ENCODE results near the gene PXMP4.

PXMP4 gene, protein sequence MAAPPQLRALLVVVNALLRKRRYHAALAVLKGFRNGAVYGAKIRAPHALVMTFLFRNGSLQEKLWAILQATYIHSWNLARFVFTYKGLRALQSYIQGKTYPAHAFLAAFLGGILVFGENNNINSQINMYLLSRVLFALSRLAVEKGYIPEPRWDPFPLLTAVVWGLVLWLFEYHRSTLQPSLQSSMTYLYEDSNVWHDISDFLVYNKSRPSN

GRCh38 chr20:33719989-33720709, at the start of gene PXMP4:
Gene PXMP4, minus strand, starts transcription at chr20:33720310. Its CDS starts 103 bp downstream, at chr20:33720207.
- TF ChIP-seq ISL1 (CRISPR knock-in tag; IDR thresholded peaks at IDR 0.05): no peak
- TF ChIP-seq BACH2 (CRISPR knock-in tag; IDR thresholded peaks at IDR 0.05; ENCODE audit: borderline replicate concordance): no peak
- no peak for TF ChIP-seq ZNF8 (CRISPR knock-in tag; IDR thresholded peaks at IDR 0.05)
- ATAC-seq: peak; percentile 100

DNA sequence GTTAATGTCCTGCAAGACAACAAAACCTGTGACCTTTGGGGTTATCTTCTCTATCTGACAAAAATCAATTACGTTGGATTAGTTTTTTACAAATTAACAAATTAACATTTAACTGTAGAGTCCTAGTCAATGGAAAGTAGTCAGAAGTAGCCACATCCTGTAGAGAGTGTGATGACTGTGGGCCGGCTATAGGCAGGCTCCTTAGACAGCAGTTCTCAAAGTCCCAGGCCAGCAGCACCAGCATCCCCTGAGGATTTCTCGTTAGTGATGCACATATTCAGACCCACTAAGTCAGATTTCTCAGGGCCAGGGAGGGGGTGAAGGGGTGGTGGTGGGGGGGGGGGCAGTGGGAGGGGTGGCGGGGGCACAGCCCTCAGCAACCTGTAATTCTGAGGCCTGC, 48.9 kb upstream of the PXMP4 start:
- ATAC-seq: no peak
- TF ChIP-seq RARB (CRISPR knock-in tag; IDR thresholded peaks at IDR 0.05) (no peak), ZNF70 (CRISPR knock-in tag; IDR thresholded peaks at IDR 0.05) (no peak), ZC3H10 (CRISPR knock-in tag; IDR thresholded peaks at IDR 0.05) (no peak), ARNTL (CRISPR knock-in tag; IDR thresholded peaks at IDR 0.05; ENCODE audit: borderline replicate concordance, low read depth) (no peak)

DNA sequence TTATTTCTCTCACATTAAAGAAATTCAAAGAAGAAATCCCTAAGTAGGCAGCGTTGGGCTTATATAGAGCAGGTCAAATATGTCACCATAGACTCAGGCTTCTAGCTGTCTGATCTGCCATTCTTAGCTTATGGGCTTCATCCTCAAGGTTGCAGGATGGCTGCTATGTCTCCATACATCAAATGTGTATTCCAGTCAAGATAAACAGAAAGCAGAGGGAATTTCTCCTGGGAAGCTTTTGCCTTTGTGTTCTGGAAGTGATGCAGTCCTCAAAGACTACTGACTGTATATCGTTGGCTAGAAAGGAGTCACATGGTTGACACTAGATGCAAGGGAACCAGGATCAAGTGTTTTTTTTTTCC, 47.6 kb upstream of the PXMP4 start:
- TF ChIP-seq GLIS3 (CRISPR knock-in tag; IDR thresholded peaks at IDR 0.05): no peak
- ATAC-seq: no peak

- no peak for ATAC-seq
- no peak for TF ChIP-seq CREB5 (CRISPR knock-in tag; IDR thresholded peaks at IDR 0.05; ENCODE audit: low read depth)
- TF ChIP-seq PPARA (CRISPR knock-in tag; IDR thresholded peaks at IDR 0.05; ENCODE audit: borderline replicate concordance): no peak
- no peak for TF ChIP-seq ZFP30 (CRISPR knock-in tag; IDR thresholded peaks at IDR 0.05)
Measured at GRCh38 chr20:33766686-33767085, 46.6 kb upstream of the PXMP4 start.

DNA sequence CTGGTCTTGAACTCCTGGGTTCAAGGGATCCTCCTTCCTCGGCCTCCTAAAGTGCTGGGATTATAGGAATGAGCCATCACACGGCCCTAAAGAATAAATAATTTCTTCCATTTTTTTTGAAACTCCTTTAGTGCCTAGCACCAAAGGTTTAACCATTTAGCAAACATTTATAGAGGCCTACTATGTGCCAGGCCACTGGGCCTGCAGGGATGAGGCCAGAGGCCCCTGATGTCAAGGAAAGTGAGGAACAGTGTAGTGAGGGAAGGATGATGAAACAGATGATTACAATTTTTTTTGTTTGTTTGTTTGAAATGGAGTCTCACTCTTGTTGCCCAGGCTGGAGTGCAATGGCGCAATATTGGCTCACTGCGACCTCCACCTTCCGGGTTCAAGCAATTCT, 45.5 kb upstream of the PXMP4 start:
- TF ChIP-seq ARNTL (CRISPR knock-in tag; IDR thresholded peaks at IDR 0.05; ENCODE audit: borderline replicate concordance, low read depth) (no peak), ZNF70 (CRISPR knock-in tag; IDR thresholded peaks at IDR 0.05) (no peak), POU6F1 (CRISPR knock-in tag; IDR thresholded peaks at IDR 0.05; ENCODE audit: borderline replicate concordance, low read depth) (no peak), ZFP30 (CRISPR knock-in tag; IDR thresholded peaks at IDR 0.05) (no peak), CREB5 (CRISPR knock-in tag; IDR thresholded peaks at IDR 0.05; ENCODE audit: low read depth) (no peak), OSR1 (CRISPR knock-in tag; IDR thresholded peaks at IDR 0.05) (no peak), GLIS3 (CRISPR knock-in tag; IDR thresholded peaks at IDR 0.05) (no peak), CSDC2 (CRISPR knock-in tag; IDR thresholded peaks at IDR 0.05) (no peak)
- ATAC-seq: no peak

DNA sequence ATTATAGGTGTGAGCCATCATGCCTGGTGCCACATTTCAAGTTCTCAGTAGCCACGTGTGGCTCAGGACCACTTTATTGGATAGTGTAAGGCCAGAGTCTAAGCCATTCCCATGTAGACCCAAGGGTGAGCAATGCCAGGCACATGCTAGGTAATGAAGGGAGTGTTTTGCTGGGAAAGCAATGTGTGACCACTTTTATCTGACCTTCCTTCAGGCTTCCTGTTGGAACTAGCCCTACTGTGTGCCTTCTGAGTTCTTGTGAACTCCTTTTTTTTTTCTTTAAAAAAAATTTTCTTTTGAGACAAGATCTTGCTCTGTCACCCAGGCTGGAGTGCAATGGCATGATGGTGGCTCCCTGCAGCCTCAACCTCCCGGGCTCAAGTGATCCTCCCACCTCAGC, 45.0 kb upstream of the PXMP4 start:
- no peak for TF ChIP-seq RARB (CRISPR knock-in tag; IDR thresholded peaks at IDR 0.05)
- no peak for TF ChIP-seq ARNTL (CRISPR knock-in tag; IDR thresholded peaks at IDR 0.05; ENCODE audit: borderline replicate concordance, low read depth)
- TF ChIP-seq PPARA (CRISPR knock-in tag; IDR thresholded peaks at IDR 0.05; ENCODE audit: borderline replicate concordance): no peak
- no peak for TF ChIP-seq ZNF70 (CRISPR knock-in tag; IDR thresholded peaks at IDR 0.05)
- TF ChIP-seq ISL1 (CRISPR knock-in tag; IDR thresholded peaks at IDR 0.05): no peak
- no peak for TF ChIP-seq POU6F1 (CRISPR knock-in tag; IDR thresholded peaks at IDR 0.05; ENCODE audit: borderline replicate concordance, low read depth)
- no peak for TF ChIP-seq PATZ1 (CRISPR knock-in tag; IDR thresholded peaks at IDR 0.05; ENCODE audit: borderline replicate concordance)
- ATAC-seq: no peak
